WTC11 (cell line): ENCODE data around the gene AASS. TPM values are rescaled to one million over a fixed set of nuclear protein-coding genes. Genes with fewer than 3 reads are reported as not detected.

ENCODE experiments used
- ATAC-seq: fragments of 200-7000 bp; cut with Tn5 transposase; 2 replicates; pipeline ENCODE4 v1.10.0; 2021; ENCODE audit warnings: mild to moderate bottlenecking, moderate library complexity
- CTCF ChIA-PET: fragments of 300-600 bp; sonication (Branson Sonifier 250); formaldehyde crosslinking; loops from one replicate; lab custom pipeline; 2021; ENCODE audit warnings: antibody characterized with exemption; lab: Charles Lee
- POLR2A ChIA-PET: fragments of 350-600 bp; sonication (Branson Sonifier 250); formaldehyde crosslinking; loops from one replicate; lab custom pipeline; 2021; ENCODE audit warnings: antibody characterized with exemption; lab: Charles Lee
- DNase-seq: peaks from one replicate; pipeline ENCODE4 v3.0.0; 2021; ENCODE audit warnings: low spot score
- H3K27ac Mint-ChIP-seq: 2 replicates; pipeline ENCODE4 v1.8.0; 2021; ENCODE audit warnings: mixed read lengths
- H3K27me3 Mint-ChIP-seq: 2 replicates; pipeline ENCODE4 v1.8.0; 2021; ENCODE audit warnings: low read depth, mild to moderate bottlenecking, moderate library complexity, mixed read lengths
- H3K36me3 Mint-ChIP-seq: 2 replicates; pipeline ENCODE4 v1.8.0; 2021; ENCODE audit warnings: mixed read lengths
- H3K4me1 Mint-ChIP-seq: 2 replicates; pipeline ENCODE4 v1.8.0; 2022; ENCODE audit warnings: mixed read lengths
- H3K4me3 Mint-ChIP-seq: 2 replicates; pipeline ENCODE4 v1.8.0; 2021; ENCODE audit warnings: mild to moderate bottlenecking, moderate library complexity, mixed read lengths
- H3K9me3 Mint-ChIP-seq: 2 replicates; pipeline ENCODE4 v1.8.0; 2021; ENCODE audit warnings: mixed read lengths
- ATF3 ChIP-seq: sonication (generic); formaldehyde crosslinking; conservative IDR thresholded peaks from 2 replicates; pipeline ENCODE4 v1.8.1; 2022; ENCODE audit warnings: mild to moderate bottlenecking, missing genetic modification reagents
- ELF4 ChIP-seq: sonication (generic); formaldehyde crosslinking; IDR thresholded peaks from 2 replicates; pipeline ENCODE4 v1.8.1; 2022; ENCODE audit warnings: low read depth, mild to moderate bottlenecking, moderate library complexity, missing genetic modification reagents
- ESRRA ChIP-seq: sonication (generic); formaldehyde crosslinking; IDR thresholded peaks from 2 replicates; pipeline ENCODE4 v1.8.1; 2022; ENCODE audit warnings: mild to moderate bottlenecking, missing genetic modification reagents, borderline replicate concordance
- ETV6 ChIP-seq: sonication (generic); formaldehyde crosslinking; IDR thresholded peaks from 2 replicates; pipeline ENCODE4 v1.8.1; 2022; ENCODE audit warnings: mild to moderate bottlenecking, missing genetic modification reagents
- FOXJ3 ChIP-seq: sonication (generic); formaldehyde crosslinking; IDR thresholded peaks from 2 replicates; pipeline ENCODE4 v1.9.0; 2021; ENCODE audit warnings: missing genetic modification reagents, mild to moderate bottlenecking, borderline replicate concordance
- FOXP1 ChIP-seq: sonication (generic); formaldehyde crosslinking; IDR thresholded peaks from 2 replicates; pipeline ENCODE4 v1.8.0; 2022; ENCODE audit warnings: missing genetic modification reagents, mild to moderate bottlenecking, moderate library complexity, borderline replicate concordance
- IRF1 ChIP-seq: sonication (generic); formaldehyde crosslinking; IDR thresholded peaks from 2 replicates; pipeline ENCODE4 v1.8.0; 2023; ENCODE audit warnings: missing genetic modification reagents
- JUN ChIP-seq: sonication (generic); formaldehyde crosslinking; IDR thresholded peaks from 2 replicates; pipeline ENCODE4 v1.8.0; 2023; ENCODE audit warnings: mild to moderate bottlenecking, missing genetic modification reagents
- MLX ChIP-seq: sonication (generic); formaldehyde crosslinking; IDR thresholded peaks from 2 replicates; pipeline ENCODE4 v1.8.1; 2023; ENCODE audit warnings: mild to moderate bottlenecking, missing genetic modification reagents, moderate library complexity
- MXD4 ChIP-seq: fragments of 250-450 bp; sonication (Bioruptor Pico); IDR thresholded peaks from 2 replicates; pipeline ENCODE4 v1.8.0; 2021; ENCODE audit warnings: mild to moderate bottlenecking, moderate library complexity, borderline replicate concordance
- MYBL2 ChIP-seq: sonication (generic); formaldehyde crosslinking; IDR thresholded peaks from 2 replicates; pipeline ENCODE4 v1.8.1; 2023; ENCODE audit warnings: mild to moderate bottlenecking, moderate library complexity, missing genetic modification reagents
- NFE2L1 ChIP-seq: sonication (generic); formaldehyde crosslinking; IDR thresholded peaks from 2 replicates; pipeline ENCODE4 v1.8.1; 2023; ENCODE audit warnings: missing genetic modification reagents
- NR1H2 ChIP-seq: sonication (generic); formaldehyde crosslinking; IDR thresholded peaks from 2 replicates; pipeline ENCODE4 v1.9.0; 2021; ENCODE audit warnings: mild to moderate bottlenecking, moderate library complexity, missing genetic modification reagents
- SP1 ChIP-seq: sonication (generic); formaldehyde crosslinking; conservative IDR thresholded peaks from 2 replicates; pipeline ENCODE4 v1.8.1; 2022; ENCODE audit warnings: missing genetic modification reagents
- TEAD4 ChIP-seq: sonication (generic); formaldehyde crosslinking; IDR thresholded peaks from 2 replicates; pipeline ENCODE4 v1.8.0; 2022; ENCODE audit warnings: mild to moderate bottlenecking, missing genetic modification reagents
- USF2 ChIP-seq: sonication (generic); formaldehyde crosslinking; IDR thresholded peaks from 2 replicates; pipeline ENCODE4 v1.8.1; 2023; ENCODE audit warnings: mild to moderate bottlenecking, missing genetic modification reagents, moderate library complexity
- ZMAT4 ChIP-seq: fragments of 250-450 bp; sonication (Bioruptor Pico); IDR thresholded peaks from 2 replicates; pipeline ENCODE4 v1.9.0; 2021; ENCODE audit warnings: mild to moderate bottlenecking
- ZNF532 ChIP-seq: fragments of 250-450 bp; sonication (Bioruptor Pico); IDR thresholded peaks from 2 replicates; pipeline ENCODE4 v1.9.0; 2021; ENCODE audit warnings: mild to moderate bottlenecking, borderline replicate concordance
- total RNA-seq: library from RNA; stranded (reverse); gene quantifications from 3 replicates; pipeline ENCODE4 v1.2.3, GENCODE V29; 2021
- TF ChIP-seq, protein P1 (sequence below): sonication (generic); formaldehyde crosslinking; IDR thresholded peaks from 2 replicates; pipeline ENCODE4 v1.8.0; 2022; ENCODE audit warnings: mild to moderate bottlenecking, missing genetic modification reagents
- TF ChIP-seq, protein P2 (sequence below): fragments of 250-450 bp; sonication (Bioruptor Pico); IDR thresholded peaks from 2 replicates; pipeline ENCODE4 v1.9.0; 2021; ENCODE audit warnings: moderate library complexity, mild to moderate bottlenecking, inconsistent platforms, borderline replicate concordance

Gene AASS
- total RNA-seq, 1 experiment from 2014 or later = 308 TPM

- peaks cover 70% of the 10 kb centered on the region for H3K36me3 Mint-ChIP-seq
- H3K9me3 Mint-ChIP-seq = no peaks in the 10 kb centered on the region
- no peak overlapping the region for H3K4me3 Mint-ChIP-seq
- ATAC-seq = no peak
- ChIA-PET CTCF (no interaction called here), POLR2A (no interaction called here)
- TF ChIP-seq FOXJ3 = no peak
- TF ChIP-seq ESRRA (CRISPR knock-in tag) = no peak
- no peak for TF ChIP-seq IRF1
- TF ChIP-seq, protein P1, sequence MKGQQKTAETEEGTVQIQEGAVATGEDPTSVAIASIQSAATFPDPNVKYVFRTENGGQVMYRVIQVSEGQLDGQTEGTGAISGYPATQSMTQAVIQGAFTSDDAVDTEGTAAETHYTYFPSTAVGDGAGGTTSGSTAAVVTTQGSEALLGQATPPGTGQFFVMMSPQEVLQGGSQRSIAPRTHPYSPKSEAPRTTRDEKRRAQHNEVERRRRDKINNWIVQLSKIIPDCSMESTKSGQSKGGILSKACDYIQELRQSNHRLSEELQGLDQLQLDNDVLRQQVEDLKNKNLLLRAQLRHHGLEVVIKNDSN (CRISPR knock-in tag) = no peak
- no peak for TF ChIP-seq USF2 (CRISPR knock-in tag)
- no peak for TF ChIP-seq ZNF532 (CRISPR knock-in tag)
- TF ChIP-seq NR1H2 (CRISPR knock-in tag) = no peak
- no peak for TF ChIP-seq ELF4
- TF ChIP-seq ETV6 = no peak
- no peak for TF ChIP-seq FOXP1 (CRISPR knock-in tag)
- TF ChIP-seq MYBL2 = no peak
- TF ChIP-seq TEAD4 = no peak
- no peak for TF ChIP-seq MXD4 (CRISPR knock-in tag)
- TF ChIP-seq ZMAT4 (CRISPR knock-in tag) = no peak
- TF ChIP-seq JUN (CRISPR knock-in tag) = no peak
- no peak for TF ChIP-seq SP1
- no peak for TF ChIP-seq ATF3 (CRISPR knock-in tag)
- no peaks in the 10 kb centered on the region for H3K27me3 Mint-ChIP-seq
- peak overlapping the region; percentile 37; the same call in 1 of the 2 replicates for H3K27ac Mint-ChIP-seq
- H3K4me1 Mint-ChIP-seq = peaks cover 17% of the 10 kb centered on the region
- DNase-seq = no peak
Observed at GRCh38 chr7:122056977-122057376, 87.1 kb downstream of the AASS start.

GRCh38 chr7:122055073-122055472 lies 89.0 kb downstream of the AASS start:
- H3K4me3 Mint-ChIP-seq = no peak overlapping the region
- DNase-seq = no peak
- peaks cover 17% of the 10 kb centered on the region for H3K4me1 Mint-ChIP-seq
- POLR2A ChIA-PET = no interaction called here
- H3K27me3 Mint-ChIP-seq = no peaks in the 10 kb centered on the region
- CTCF ChIA-PET = no interaction called here
- H3K36me3 Mint-ChIP-seq = peaks cover 68% of the 10 kb centered on the region
- ATAC-seq = no peak
- no peaks in the 10 kb centered on the region for H3K9me3 Mint-ChIP-seq
- H3K27ac Mint-ChIP-seq = no peak overlapping the region
- TF ChIP-seq, protein P2, sequence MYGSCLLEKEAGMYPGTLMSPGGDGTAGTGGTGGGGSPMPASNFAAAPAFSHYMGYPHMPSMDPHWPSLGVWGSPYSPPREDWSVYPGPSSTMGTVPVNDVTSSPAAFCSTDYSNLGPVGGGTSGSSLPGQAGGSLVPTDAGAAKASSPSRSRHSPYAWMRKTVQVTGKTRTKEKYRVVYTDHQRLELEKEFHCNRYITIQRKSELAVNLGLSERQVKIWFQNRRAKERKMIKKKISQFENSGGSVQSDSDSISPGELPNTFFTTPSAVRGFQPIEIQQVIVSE (CRISPR knock-in tag) = no peak
- TF ChIP-seq NFE2L1 (CRISPR knock-in tag) = no peak
- TF ChIP-seq MLX = no peak
- no peak for TF ChIP-seq ZMAT4 (CRISPR knock-in tag)
